Measurements from ENCODE around the gene TP63.

The TP63 gene

GRCh38 chr3:189868061-189868460 lies 236.9 kb downstream of the TP63 start:
- DNase-seq (ENCODE audit: low spot score), result no peak

- DNase-seq (ENCODE audit: low spot score), result no peak
Observed at GRCh38 chr3:189869165-189869564, 238.0 kb downstream of the TP63 start.

DNA sequence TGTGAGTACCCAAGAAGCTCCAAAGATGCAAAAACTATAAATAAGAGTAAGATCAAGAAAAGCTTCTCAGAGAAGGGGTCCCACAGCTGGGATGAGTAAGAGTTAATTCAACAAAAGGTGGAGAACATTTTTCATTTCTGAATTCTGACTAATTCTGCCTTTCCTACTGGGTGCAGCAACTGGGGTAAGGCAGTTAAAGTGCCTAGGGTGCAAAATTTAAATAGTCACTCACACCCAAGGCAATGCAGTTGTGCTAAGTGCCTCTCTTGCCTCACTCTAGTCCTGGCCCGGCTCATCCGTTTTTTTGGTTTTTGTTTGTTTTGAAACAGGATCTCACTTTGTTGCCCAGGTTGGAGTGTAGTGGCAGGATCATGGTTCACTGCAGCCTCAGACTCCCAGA lies 240.2 kb downstream of the TP63 start:
- DNase-seq (ENCODE audit: low spot score), result no peak

- no peak for DNase-seq (ENCODE audit: low spot score)
Observed at GRCh38 chr3:189883113-189883753, 252.0 kb downstream of the TP63 start.

DNA sequence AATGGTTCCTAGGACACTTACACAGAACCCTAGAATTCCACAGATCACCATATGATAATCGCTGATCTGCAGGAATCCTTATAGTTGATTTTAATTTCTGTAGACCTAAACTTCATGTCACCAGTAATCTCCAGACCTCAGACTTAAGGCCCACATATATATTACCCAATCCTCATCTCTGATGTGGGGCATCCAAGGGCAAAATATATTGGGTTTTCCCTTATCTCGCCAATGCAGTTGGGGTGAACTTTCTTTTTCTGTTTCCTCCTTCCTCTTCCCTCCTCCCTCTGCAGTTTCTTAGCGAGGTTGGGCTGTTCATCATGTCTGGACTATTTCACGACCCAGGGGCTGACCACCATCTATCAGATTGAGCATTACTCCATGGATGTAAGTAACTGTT lies 259.3 kb downstream of the TP63 start:
- DNase-seq (ENCODE audit: low spot score), result no peak

DNA sequence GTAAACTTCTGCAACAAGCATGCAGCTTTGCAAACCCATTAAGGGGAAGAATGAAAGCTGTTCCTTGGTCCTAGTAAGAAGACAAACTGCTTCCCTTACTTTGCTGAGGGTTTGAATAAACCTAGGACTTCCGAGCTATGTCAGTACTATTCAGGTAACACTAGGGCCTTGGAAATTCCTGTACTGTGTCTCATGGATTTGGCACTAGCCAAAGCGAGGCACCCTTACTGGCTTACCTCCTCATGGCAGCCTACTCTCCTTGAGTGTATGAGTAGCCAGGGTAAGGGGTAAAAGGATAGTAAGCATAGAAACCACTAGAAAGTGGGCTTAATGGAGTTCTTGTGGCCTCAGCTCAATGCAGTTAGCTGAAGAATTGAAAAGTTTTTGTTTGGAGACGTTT lies 265.3 kb downstream of the TP63 start:
- no peak for DNase-seq (ENCODE audit: low spot score)

GRCh38 chr3:189897406-189897805 lies 266.2 kb downstream of the TP63 start:
- no peak for DNase-seq (ENCODE audit: low spot score)

GRCh38 chr3:189898559-189899153 lies 267.5 kb downstream of the TP63 start:
- no peak for DNase-seq (ENCODE audit: low spot score)

GRCh38 chr3:189899186-189899585 lies 268.0 kb downstream of the TP63 start:
- DNase-seq (ENCODE audit: low spot score), result no peak

DNA sequence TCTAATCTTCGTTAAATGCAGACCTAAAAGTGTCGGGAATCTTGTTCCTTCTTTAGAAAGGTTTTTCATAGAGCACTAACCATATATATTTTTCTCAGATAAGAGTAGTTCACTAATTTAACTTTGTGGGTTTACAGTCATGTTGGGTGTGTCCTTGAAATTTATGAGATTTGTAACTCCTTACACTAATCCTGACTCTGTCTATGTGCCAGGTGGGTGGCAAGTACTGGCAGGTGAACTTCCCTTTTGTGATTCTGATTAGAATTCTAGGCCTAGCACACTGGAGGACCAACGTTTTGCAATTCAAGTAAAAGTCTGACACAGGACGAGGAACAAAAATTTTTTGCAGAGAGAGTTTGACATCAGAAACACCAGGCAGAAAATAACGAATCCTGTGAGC lies 269.4 kb downstream of the TP63 start:
- DNase-seq (ENCODE audit: low spot score), result no peak

DNA sequence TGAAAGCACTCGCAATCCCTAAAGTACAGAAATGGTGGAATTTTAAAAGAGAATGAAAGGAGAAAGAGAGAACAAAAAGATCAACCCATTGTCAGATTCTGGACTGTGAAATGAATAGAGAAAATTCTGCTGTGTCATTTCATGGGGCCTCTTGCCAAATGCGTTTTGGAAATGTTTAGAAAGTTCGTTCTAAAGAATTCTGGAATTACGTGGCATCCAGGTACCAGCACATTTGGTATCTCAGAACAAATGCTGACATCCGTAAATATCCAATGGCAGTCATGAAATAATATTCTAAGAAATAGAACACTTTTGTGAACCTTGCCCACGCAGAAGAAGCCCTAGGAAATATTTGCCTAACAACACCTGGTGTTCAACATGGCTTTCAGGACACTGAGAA lies 270.3 kb downstream of the TP63 start:
- DNase-seq (ENCODE audit: low spot score), result no peak

DNA sequence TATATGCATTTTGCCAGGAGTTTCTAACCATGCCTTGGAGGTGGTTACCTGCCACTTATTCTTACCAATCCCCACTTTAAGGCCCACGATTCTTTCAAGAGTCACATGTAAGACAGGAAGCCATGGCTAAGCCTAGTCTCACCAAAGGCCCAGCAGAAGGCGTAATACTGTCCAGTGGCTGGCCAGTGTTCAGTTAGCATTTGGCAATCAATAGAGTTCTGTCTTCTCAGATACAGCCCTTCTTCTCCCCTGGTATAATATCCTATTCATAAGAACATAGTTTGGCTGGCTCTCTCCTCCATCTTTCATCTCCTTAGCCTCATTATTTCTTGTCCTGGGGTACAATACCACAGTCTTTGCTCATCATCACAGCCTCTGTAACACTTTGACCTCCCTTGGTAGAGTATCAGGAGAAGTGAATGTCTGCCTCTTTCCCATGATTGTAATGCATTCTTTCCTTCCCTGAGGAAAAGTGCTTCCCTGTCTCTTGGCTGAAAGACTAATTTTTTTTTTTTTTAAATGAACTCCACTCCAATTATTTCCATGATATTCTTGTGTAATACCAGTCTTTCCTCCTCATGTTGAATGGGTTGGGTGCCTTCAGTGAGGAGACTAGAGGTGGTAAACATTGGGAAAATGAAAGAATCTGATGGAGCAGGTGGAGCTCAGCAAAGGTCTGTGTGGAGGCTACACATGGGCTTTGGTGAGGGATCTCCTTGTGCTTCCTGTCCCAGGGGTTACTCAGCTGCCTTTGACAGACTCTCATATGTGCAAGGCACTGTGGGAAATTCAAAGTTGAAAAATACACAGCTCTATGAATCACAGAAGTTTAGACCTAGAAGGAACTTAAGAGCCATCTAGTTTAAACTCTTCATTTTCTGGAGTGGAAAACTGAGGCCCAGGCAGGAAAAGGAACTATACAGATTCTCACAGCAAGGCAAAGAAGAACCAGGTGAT lies 271.3 kb downstream of the TP63 start:
- DNase-seq (ENCODE audit: low spot score), result no peak

DNA sequence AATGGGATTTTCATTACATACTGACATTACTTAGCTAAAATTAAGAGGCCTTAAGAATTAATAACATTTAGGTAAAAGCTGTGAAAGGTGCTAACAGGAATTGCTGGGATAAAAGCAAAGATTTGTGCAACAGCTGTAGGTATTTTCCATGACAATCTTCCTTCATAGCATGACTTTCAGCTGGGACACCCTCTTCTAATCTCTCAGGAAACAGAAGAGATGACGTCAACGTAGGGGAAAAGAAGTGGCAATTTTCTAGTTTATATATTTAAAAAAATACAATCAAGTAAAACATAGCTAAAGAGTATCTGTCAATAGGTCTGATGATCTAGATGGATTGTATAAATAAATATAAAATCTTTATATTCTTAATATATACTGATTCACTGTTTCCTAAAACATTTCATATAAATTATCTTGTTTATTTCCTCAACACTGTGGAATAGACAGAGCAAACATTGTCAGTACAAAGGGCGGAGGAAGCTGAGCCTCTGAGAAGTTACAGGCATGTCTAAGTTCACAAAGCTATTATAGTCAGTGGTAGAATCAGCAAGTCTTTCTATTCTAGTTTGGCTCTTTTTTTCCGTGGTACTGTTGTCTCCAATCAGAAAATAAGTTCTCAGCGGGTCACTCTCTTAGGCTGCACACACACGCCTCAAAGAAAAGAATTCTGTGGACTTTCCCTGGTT lies 272.5 kb downstream of the TP63 start:
- DNase-seq (ENCODE audit: low spot score), result no peak

DNA sequence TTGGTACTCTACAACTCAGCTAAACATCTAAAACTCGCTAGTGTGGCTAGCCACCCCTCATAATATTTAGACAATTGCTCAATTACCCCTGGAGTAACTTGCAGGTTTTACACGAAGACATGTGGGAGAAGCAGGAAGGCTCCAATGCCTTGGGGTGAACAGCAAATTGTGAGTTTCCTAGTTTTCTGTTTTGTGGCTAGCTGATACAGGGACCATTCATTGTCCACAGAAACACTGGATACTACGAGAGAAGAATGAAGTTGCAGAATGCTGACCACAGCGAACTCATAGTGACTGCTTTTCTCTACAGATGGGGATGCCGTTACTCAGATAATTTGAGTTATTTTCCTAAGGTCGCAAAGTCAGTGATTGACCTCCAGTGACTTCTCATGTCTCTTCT lies 276.6 kb downstream of the TP63 start:
- DNase-seq (ENCODE audit: low spot score), result no peak

DNA sequence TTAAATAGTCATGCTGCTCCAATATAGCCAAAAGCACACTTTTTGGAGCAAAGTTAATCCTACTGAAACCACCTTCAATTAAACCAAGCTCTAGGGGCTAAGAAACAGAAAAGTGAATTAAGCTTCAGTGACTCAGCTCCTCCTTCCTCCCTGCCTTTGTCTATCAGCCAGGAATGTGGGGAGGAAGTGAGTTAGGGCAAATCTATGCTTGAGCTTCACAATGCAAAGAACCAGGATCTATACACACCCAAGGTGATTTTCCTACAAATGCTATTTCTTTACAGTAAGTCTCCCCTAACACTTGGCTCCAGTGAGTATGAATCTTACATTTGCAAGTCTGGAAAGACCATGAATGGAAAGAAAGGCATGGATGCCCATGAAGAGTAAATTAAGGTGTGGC lies 277.5 kb downstream of the TP63 start:
- DNase-seq (ENCODE audit: low spot score), result no peak

DNA sequence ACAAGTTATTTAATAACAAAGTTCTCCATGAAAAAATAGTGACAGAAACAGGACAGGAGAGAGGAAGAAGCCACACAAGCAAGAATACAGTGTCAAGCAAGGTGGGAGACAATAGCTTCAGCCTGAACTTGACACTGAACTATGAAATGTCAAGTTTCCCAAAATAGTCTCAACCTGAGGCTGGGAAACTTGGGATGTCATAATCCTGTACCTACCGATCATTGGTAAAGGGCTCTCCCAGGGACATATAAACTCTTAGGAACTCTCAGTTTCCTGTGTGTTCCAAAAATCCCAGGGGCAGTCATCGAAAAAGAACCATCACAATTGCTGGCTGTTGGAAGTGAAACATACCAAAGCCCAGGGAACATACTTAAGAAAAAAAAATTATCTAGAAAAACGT lies 277.9 kb downstream of the TP63 start:
- DNase-seq (ENCODE audit: low spot score), result no peak

- DNase-seq (ENCODE audit: low spot score), result no peak
Observed at GRCh38 chr3:189909573-189909972, 278.4 kb downstream of the TP63 start.

DNA sequence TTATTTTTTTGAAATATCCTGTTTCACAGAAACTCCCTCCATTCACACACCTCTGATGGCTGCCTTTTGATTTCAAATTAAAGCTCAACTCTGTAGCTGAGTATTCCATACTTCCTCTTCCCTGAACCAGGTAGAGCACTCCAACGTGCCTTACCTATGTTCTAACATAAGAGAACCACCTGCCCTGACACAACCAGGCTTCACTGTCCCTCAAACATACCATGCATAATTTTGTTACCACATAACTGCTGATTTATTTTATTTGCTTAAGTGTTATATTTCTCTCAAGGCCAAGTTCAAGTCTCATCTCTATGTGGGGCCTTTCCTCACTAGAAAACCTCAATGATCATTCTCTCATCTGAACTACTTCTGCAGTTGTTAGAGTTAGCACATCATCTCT lies 279.8 kb downstream of the TP63 start:
- DNase-seq (ENCODE audit: low spot score), result no peak

DNA sequence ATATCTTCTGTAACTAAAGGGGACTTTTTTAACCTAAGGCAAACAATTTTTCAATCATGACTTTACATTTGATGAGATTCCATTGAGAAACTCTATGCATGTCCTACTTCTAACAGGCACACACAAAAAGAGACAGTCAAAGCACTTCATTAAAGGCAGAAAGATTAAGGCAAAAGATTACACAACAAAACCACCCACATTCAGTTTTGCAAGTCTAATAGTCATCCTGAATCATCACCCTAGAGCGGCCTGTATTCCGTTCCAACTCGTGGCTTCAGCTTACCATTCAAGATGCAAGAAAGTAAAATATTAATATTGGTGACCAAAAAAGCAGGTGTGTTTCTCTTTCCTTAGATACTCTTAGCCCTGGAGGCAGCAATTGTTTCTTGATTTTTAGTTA lies 283.6 kb downstream of the TP63 start:
- no peak for DNase-seq (ENCODE audit: low spot score)

- DNase-seq (ENCODE audit: low spot score), result no peak
Observed at GRCh38 chr3:189921770-189922169, 290.6 kb downstream of the TP63 start.

- no peak for DNase-seq (ENCODE audit: low spot score)
Observed at GRCh38 chr3:189927975-189928895, 297.0 kb downstream of the TP63 start.

All from hematopoietic multipotent progenitor cell treated with erythropoietin and hydrocortisone succinate and interleukin-3 and kit ligand, for 17 days (in vitro differentiated cells).